Measurements from ENCODE around the gene SLC44A3. TPM values are rescaled to one million over a fixed set of nuclear protein-coding genes. Genes with fewer than 3 reads are reported as not detected.

The SLC44A3 gene
- total RNA-seq, 2 experiments from 2014 or later, result 0.37 to 0.52 TPM

DNA sequence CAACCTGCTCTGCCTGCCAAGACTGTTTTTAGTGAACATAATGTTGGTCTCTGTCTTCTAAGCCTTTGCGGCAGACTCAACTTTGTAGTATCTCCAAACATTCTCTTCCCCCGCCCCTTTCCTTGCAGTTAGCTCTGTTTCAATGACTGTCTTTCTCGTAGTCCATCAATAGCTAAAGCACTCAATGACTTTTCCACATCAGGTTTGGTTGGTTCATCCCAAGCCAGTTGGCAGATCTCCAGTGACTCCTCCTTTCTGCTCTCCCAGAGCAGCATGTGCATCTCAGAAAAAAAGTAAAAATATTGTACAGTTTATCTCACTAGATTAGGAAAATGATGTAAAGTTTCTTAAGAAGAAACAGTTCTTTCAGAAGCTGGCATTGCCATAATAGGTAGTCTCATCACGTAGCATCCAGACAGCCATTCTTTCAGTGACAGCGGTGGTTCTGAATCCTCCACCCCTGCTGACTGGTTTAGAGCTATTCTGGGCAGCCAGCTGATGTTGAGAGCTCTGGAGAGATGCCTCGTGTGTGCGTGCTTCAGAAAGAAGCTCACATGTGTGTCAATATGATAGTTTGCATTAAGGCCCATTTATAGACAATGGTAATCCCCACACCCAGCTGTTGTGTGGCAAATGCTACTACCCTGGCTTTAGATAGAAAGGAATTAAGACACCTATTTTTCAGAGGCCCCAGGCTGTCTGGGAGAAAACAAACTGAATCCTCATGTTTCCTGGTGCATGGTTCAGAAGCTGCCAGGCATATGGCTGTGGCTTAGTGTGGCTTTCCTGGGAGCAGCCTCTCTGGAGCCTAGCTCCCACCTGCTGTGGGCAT is 53.6 kb downstream of the SLC44A3 start:
- ChIA-PET POLR2A (no interaction called here), CTCF (interaction anchor here (1.3 kb wide), 1 partner anchor 11 kb away, joined by 3 read pairs; no protein-coding TSS in a partner anchor)
- peaks cover 2% of the 10 kb centered on the region for H3K27me3 Mint-ChIP-seq
- H3K4me1 Mint-ChIP-seq, result no peaks in the 10 kb centered on the region
- no peaks in the 10 kb centered on the region for H3K36me3 Mint-ChIP-seq (ENCODE audit: low read depth)
- H3K4me3 Mint-ChIP-seq, result no peak overlapping the region
- H3K27ac Mint-ChIP-seq, result no peak overlapping the region
- DNase-seq, result no peak
- H3K9me3 Mint-ChIP-seq, result no peaks in the 10 kb centered on the region

DNA sequence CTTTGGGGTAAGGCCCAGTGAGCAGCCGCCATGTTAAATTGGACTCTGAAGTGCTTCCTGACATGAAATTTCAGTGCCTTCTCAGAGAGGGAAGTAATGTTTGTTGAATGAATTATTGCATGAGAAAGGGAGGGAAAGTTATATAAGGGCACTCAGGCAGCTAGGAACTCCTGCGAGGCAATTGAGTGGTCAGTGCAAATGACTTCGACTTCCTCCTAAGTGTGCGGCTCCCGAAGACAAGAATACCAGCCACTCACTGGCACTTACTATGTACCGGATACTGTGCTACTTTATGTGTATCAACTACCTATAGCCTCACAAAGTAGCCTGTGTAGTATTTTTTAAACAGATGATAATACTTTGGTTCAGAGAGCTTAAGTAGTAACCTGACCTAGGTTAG is 54.3 kb downstream of the SLC44A3 start:
- no peak overlapping the region for H3K4me3 Mint-ChIP-seq
- ChIA-PET CTCF (interaction anchor here (1.3 kb wide), 1 partner anchor 12 kb away, joined by 3 read pairs; no protein-coding TSS in a partner anchor), POLR2A (no interaction called here)
- H3K9me3 Mint-ChIP-seq, result no peaks in the 10 kb centered on the region
- no peak overlapping the region for H3K27ac Mint-ChIP-seq
- peaks cover 2% of the 10 kb centered on the region for H3K27me3 Mint-ChIP-seq
- H3K4me1 Mint-ChIP-seq, result no peaks in the 10 kb centered on the region
- no peak for DNase-seq
- H3K36me3 Mint-ChIP-seq (ENCODE audit: low read depth), result no peaks in the 10 kb centered on the region

DNA sequence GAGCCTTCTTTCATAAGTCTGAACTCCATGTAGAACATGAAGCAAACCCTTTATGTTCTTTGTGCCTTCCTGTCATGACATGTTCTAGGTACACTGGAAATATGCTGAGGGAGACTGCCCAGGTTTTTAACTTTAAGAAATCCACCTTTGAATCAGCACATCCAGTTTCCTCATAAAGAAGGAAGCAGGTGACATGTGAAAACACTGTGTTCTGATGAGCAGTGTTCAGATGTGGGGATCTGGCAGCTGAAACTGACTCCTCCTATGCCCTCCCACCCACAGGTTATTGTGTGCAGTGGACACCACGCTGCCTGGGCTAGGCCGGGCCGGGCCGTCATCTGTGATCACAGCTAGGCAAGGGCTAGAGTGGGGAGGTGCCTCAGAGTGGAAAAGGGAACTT is 55.6 kb downstream of the SLC44A3 start:
- ChIA-PET CTCF (interaction anchor here (0.5 kb wide), 1 partner anchor 180 kb away, joined by 3 read pairs; no protein-coding TSS in a partner anchor), POLR2A (no interaction called here)
- DNase-seq, result no peak
- Mint-ChIP-seq H3K36me3 (ENCODE audit: low read depth) (no peaks in the 10 kb centered on the region), H3K9me3 (no peaks in the 10 kb centered on the region), H3K27ac (no peak overlapping the region), H3K4me1 (no peaks in the 10 kb centered on the region), H3K4me3 (no peak overlapping the region), H3K27me3 (peaks cover 2% of the 10 kb centered on the region)

DNA sequence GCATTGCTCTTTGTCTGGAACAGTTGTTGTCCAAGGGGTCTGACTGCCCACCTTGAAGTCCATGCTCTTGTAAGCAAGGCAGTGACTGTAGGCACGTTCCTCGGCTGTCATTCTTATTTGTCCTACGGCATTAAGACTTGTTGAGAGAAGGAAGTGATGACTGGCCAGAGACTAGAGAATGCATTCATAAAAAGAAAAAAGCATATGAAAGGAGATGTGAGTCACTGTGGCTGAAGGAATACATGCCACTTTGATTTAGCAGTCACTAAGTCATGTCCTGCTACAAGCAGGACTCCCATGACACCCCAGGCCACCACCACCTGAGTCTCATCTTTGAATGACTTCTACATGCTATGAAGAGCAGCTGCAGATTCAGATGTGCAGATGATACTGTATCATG is 56.2 kb downstream of the SLC44A3 start:
- H3K27ac Mint-ChIP-seq, result no peak overlapping the region
- no peaks in the 10 kb centered on the region for H3K4me1 Mint-ChIP-seq
- H3K9me3 Mint-ChIP-seq, result no peaks in the 10 kb centered on the region
- H3K4me3 Mint-ChIP-seq, result no peak overlapping the region
- peaks cover 2% of the 10 kb centered on the region for H3K27me3 Mint-ChIP-seq
- CTCF ChIA-PET, result no interaction called here
- POLR2A ChIA-PET, result no interaction called here
- H3K36me3 Mint-ChIP-seq (ENCODE audit: low read depth), result no peaks in the 10 kb centered on the region
- DNase-seq, result no peak

DNA sequence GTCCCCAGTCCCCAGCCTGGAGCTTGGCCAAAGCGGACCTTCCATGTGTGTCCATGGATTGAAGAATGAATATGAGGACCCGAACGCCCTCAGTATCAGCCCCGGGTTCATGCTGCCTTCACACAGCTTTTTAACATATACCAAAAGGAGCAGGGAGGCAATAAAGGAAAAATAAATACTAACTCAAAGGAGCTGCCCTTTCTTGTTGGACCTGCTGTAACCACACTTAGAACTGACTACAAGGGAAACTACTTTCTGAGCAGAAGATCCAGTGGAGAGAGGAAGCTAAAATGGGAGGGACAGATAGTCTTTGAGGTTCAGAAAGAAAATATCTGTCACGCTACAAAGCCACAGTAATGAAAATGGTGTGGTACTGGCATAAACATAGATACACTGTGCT is 58.2 kb downstream of the SLC44A3 start:
- peaks cover 2% of the 10 kb centered on the region for H3K27me3 Mint-ChIP-seq
- POLR2A ChIA-PET, result no interaction called here
- CTCF ChIA-PET, result interaction anchor here (0.7 kb wide), 1 partner anchor 10 kb away, joined by 3 read pairs; no protein-coding TSS in a partner anchor

DNA sequence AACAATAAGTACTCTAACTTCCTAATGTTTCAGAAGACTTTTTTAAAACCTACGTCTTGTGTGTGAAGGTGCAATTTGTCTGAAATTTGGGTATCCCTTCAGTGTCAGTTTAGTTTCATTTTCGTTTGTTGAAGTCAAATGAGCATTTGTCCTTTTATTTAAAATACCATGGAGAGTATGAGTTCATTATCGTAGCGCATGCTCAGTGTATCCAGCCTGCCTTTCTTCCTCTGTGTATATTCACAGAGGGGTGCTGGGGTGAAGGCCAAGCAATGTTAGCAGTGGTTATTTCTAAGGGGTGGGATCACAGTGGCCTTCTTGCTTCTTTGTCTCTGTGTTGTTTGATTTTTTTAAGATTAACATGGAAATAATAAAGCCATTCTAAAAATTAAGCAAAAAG is 63.5 kb downstream of the SLC44A3 start:
- no peaks in the 10 kb centered on the region for H3K9me3 Mint-ChIP-seq
- H3K27me3 Mint-ChIP-seq, result peaks cover 3% of the 10 kb centered on the region
- peak overlapping the region; percentile 82 for H3K27ac Mint-ChIP-seq
- ChIA-PET CTCF (no interaction called here), POLR2A (no interaction called here)
- H3K36me3 Mint-ChIP-seq (ENCODE audit: low read depth), result no peaks in the 10 kb centered on the region
- H3K4me1 Mint-ChIP-seq, result peaks cover 15% of the 10 kb centered on the region
- DNase-seq, result peak; percentile 15
- peak overlapping the region; percentile 9 for H3K4me3 Mint-ChIP-seq

More for the DNA sequence above, 58.2 kb downstream of the SLC44A3 start:
- H3K4me3 Mint-ChIP-seq, result no peak overlapping the region
- H3K4me1 Mint-ChIP-seq, result peaks cover 3% of the 10 kb centered on the region
- H3K27ac Mint-ChIP-seq, result no peak overlapping the region
- no peaks in the 10 kb centered on the region for H3K36me3 Mint-ChIP-seq (ENCODE audit: low read depth)
- DNase-seq, result no peak
- no peaks in the 10 kb centered on the region for H3K9me3 Mint-ChIP-seq

DNA sequence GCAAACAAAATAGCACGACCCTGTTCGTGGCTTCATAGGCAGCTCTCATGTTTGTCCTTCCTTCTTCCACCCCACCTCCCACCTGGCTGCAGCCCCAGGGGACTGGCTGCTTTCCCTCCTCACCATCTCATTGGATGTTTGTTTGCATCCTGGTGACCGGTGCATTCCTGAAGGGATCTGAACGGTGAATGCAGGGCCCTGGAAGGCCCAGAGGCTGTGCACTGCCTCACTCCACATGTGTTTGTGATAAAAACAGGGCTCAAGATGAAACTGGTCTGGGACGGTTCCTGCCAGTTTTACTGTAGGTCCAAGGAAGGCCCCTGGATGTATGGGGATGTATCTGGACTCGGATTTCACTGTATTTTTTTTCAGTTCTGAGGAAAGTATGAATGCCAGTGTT is 63.9 kb downstream of the SLC44A3 start:
- H3K4me3 Mint-ChIP-seq, result no peak overlapping the region
- POLR2A ChIA-PET, result no interaction called here
- peak overlapping the region; percentile 82 for H3K27ac Mint-ChIP-seq

DNA sequence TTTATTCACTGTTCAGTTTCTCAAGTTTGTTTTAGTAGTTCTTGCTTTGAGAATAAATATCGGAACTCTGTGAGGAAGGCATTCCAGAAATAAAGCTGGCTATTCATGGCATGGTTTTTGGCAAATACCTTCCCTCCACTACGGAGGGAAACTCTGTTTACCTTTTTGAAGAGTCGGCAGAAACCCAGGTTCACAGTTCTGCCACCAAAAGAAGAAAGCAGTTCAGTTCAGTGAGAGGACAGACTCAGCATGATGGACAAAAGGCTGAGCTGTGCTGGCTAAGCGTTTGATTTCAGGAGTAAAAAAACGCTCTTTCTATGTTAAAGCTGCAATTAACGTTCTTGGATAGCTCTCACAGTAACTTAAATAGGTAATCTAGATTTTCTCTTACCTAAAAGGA is 64.3 kb downstream of the SLC44A3 start:
- H3K36me3 Mint-ChIP-seq (ENCODE audit: low read depth), result no peaks in the 10 kb centered on the region
- H3K4me3 Mint-ChIP-seq, result no peak overlapping the region
- ChIA-PET POLR2A (no interaction called here), CTCF (interaction anchor here (0.7 kb wide), 1 partner anchor 30 kb away, joined by 3 read pairs; no protein-coding TSS in a partner anchor)
- no peak overlapping the region for H3K27ac Mint-ChIP-seq
- H3K27me3 Mint-ChIP-seq, result peaks cover 3% of the 10 kb centered on the region
- H3K9me3 Mint-ChIP-seq, result no peaks in the 10 kb centered on the region
- peaks cover 15% of the 10 kb centered on the region for H3K4me1 Mint-ChIP-seq
- no peak for DNase-seq

More for the DNA sequence above, 63.9 kb downstream of the SLC44A3 start:
- DNase-seq, result no peak
- H3K4me1 Mint-ChIP-seq, result peaks cover 15% of the 10 kb centered on the region
- no peaks in the 10 kb centered on the region for H3K36me3 Mint-ChIP-seq (ENCODE audit: low read depth)
- peaks cover 3% of the 10 kb centered on the region for H3K27me3 Mint-ChIP-seq
- H3K9me3 Mint-ChIP-seq, result no peaks in the 10 kb centered on the region
- CTCF ChIA-PET, result interaction anchor here (0.7 kb wide), 1 partner anchor 30 kb away, joined by 3 read pairs; no protein-coding TSS in a partner anchor

DNA sequence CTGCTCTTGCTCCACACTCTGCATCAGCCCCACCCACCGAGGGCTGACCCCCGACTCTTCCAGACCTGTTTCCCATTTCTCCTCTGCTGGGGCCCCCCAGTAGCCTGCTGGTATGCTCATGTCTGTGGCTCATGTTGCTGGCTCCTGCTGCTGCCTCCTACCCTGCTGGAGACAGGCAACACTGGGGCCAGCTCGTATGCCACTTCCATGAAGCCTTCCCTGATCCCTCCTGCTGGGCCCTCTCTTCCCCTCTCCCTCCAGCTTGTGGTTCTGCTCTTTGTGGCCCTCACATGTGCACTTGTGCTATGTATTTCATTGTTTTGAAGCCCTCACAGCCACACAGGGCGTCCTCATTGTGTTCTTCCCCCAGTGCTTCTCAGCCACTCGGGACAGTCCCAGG is 66.2 kb downstream of the SLC44A3 start:
- Mint-ChIP-seq H3K27me3 (peaks cover 3% of the 10 kb centered on the region), H3K4me3 (no peak overlapping the region), H3K36me3 (ENCODE audit: low read depth) (no peaks in the 10 kb centered on the region), H3K4me1 (peaks cover 15% of the 10 kb centered on the region), H3K27ac (no peak overlapping the region), H3K9me3 (no peaks in the 10 kb centered on the region)
- ChIA-PET POLR2A (no interaction called here), CTCF (interaction anchor here (0.6 kb wide), 1 partner anchor 155 kb away, joined by 4 read pairs; no protein-coding TSS in a partner anchor)
- no peak for DNase-seq

DNA sequence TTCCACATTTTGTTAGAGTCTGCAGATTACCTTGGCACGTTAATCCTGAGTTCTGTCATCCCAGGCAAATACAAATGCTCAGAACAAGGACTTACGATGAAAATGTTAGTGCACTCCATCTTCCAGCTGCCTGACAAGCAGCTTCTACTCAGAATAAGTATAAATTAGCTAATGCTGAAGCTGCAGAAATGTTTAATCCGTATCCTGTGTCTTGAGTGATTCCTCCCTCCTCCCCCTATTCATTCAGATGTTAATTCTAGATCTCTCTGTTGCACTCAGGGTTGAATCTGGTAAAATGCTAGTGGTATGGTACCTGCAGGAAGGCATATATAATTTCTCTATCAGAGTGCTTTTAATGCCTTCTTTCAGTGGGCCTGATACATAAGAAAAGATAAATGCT is 66.9 kb downstream of the SLC44A3 start:
- Mint-ChIP-seq H3K27ac (no peak overlapping the region), H3K27me3 (peaks cover 3% of the 10 kb centered on the region), H3K36me3 (ENCODE audit: low read depth) (no peaks in the 10 kb centered on the region), H3K4me1 (peaks cover 15% of the 10 kb centered on the region), H3K9me3 (no peaks in the 10 kb centered on the region), H3K4me3 (no peak overlapping the region)
- CTCF ChIA-PET, result no interaction called here
- POLR2A ChIA-PET, result no interaction called here
- DNase-seq, result no peak

DNA sequence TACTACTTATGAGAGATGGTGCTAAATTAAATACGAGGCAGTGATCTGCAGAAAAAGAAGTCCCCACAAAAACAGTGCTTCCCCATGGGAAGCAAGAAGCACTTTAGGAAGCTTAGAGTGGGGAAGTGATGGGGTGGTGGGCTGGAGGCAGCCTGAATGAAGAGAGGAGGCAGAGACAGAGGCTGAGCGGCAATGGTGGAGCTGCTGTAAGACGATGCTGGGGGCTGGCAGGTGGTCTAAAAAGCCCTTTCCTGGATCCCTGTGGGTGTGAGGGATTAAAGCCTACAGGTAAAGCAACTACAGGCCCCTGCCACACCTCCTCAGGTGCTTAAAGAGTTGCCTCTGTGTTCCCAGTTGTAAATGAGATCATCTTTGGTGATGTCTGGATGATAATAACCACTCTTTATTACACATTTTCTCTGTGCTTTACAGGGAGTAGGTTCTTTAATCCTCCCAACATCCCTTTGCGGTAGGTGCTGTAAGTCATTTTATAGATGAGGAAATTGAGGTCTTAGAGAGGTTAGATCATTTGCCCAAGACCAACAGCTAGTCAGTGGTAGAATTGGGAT is 67.5 kb downstream of the SLC44A3 start:
- H3K27ac Mint-ChIP-seq, result no peak overlapping the region
- H3K4me1 Mint-ChIP-seq, result peaks cover 15% of the 10 kb centered on the region
- H3K9me3 Mint-ChIP-seq, result no peaks in the 10 kb centered on the region
- DNase-seq, result no peak
- CTCF ChIA-PET, result no interaction called here
- H3K27me3 Mint-ChIP-seq, result peaks cover 3% of the 10 kb centered on the region
- no peaks in the 10 kb centered on the region for H3K36me3 Mint-ChIP-seq (ENCODE audit: low read depth)
- H3K4me3 Mint-ChIP-seq, result no peak overlapping the region
- POLR2A ChIA-PET, result no interaction called here

DNA sequence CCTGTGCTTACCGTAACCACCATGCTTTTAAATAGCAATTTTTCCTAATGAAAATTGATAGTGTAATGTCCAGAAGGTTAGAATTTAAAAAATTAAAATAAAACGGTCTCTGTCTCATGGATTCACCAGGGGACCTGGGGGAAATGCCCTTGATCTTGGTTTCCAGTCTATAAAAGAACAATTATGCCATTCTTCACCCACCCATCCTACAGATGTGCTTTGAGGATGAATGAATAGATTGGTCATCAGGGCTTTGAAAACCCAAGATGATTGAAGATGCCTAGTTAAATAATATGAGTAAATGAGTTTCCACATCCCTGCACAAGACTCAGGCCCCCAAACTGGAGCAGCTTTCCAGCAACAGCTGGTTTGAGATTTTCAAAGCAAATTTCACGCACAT is 68.0 kb downstream of the SLC44A3 start:
- ChIA-PET POLR2A (no interaction called here), CTCF (no interaction called here)
- Mint-ChIP-seq H3K9me3 (no peaks in the 10 kb centered on the region), H3K27me3 (peaks cover 3% of the 10 kb centered on the region), H3K4me1 (peaks cover 13% of the 10 kb centered on the region), H3K4me3 (no peak overlapping the region), H3K27ac (no peak overlapping the region), H3K36me3 (ENCODE audit: low read depth) (no peaks in the 10 kb centered on the region)
- no peak for DNase-seq

DNA sequence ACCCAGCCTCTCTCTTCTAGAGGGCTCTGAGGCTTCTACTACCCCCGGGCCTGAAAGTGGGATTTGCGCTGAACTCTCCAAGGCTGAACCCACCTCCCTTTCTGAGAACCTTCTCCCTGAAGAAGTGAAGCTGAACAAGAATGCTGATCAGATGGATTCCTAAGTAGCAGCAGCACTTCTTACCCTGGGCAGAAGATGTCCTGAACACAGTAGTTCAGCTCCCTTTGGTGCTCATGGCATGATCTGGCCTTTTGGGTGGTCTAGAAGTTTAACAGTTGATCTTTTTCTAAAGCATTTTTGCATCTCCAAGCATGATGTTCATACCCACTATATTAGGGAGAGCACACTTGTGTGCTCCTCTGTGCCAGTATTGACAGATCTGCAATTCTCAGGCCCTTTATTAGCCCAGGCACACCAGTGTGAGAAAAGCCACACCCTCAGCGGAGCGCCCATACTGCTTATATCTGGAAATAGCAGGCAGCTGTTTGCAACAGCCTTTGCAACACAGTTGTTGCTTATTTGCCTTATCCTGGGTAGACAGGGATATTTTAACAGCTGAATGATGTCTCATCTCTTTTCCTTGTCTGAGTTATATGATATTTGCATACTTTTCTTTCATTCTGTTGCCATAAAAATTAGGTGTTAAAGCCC is 72.6 kb downstream of the SLC44A3 start:
- H3K4me3 Mint-ChIP-seq, result no peak overlapping the region
- H3K27ac Mint-ChIP-seq, result no peak overlapping the region
- POLR2A ChIA-PET, result no interaction called here
- CTCF ChIA-PET, result no interaction called here
- H3K9me3 Mint-ChIP-seq, result no peaks in the 10 kb centered on the region
- no peaks in the 10 kb centered on the region for H3K36me3 Mint-ChIP-seq (ENCODE audit: low read depth)
- no peak for DNase-seq
- no peaks in the 10 kb centered on the region for H3K4me1 Mint-ChIP-seq
- H3K27me3 Mint-ChIP-seq, result peaks cover 6% of the 10 kb centered on the region
